ENCODE results near the gene GEMIN5.
A peak's percentile ranks its signal among the peaks of the same experiment; 100 is the strongest.
"Not testable (repeated sequence)": the region's sequence is repeated elsewhere in the genome, so short reads cannot be mapped to it uniquely, and the experiment has no call there.

Gene GEMIN5

DNA sequence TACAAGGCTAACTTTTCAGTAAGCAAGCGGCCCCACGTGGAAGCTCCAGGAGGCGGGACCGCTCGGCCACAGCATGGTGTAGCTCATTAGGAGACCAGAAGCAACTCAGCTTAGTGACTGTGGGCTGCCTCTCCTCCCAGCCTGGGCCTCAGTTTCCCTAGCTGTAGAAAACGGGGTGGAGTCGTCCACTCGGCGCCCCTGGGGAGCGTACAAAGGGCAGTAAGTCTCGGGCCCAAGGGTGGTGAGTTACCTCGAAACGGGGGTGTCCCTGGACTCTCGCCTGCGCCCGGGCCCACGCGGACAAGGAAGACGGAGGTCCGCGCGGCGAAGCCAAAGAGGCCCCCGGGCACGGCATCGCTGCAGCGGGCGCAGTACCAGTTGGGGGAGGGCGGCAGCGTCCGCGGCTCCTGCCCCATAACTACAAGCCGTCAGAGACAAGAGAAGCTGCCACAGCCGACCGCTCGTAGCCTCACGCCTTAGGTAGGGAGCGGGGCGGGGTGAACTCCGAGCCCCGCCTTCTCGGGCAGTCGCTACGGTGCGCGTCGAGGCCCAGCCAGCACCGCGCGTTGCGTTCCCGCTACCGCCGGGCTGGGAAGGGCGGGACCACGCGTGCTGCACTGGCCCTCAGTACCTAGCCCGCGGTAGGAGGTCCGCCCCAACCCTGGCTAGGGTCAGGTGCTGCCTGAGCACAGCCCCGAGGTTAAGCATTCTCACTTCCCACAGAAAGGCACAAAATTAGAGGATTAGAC is at the start of gene GEMIN5:
Gene GEMIN5 (minus strand): TSS at position 494 of the 749 bp plus-strand sequence. CDS start 78 bp downstream, at position 416.
- Histone ChIP-seq H3K9me3 (ENCODE audit: control insufficient read depth, insufficient read depth, low read length) (no peaks in the 10 kb centered on the region), H3K36me3 (ENCODE audit: insufficient read depth, low read length) (peaks cover 11% of the 10 kb centered on the region), H3K9ac (ENCODE audit: low read depth, low read length) (peak within 1 kb of the TSS; percentile 59), H3K4me1 (ENCODE audit: insufficient read depth, low read length) (peaks cover 3% of the 10 kb centered on the region)

GRCh38 chr5:154986151-154986550 is 48.1 kb upstream of the GEMIN5 start:
- H3K36me3 ChIP-seq (ENCODE audit: insufficient read depth, low read length) = no peaks in the 10 kb centered on the region
- no peaks in the 10 kb centered on the region for H3K4me1 ChIP-seq (ENCODE audit: insufficient read depth, low read length)
- no peaks in the 10 kb centered on the region for H3K9me3 ChIP-seq (ENCODE audit: control insufficient read depth, insufficient read depth, low read length)
- H3K9ac ChIP-seq (ENCODE audit: low read depth, low read length) = no peak overlapping the region

DNA sequence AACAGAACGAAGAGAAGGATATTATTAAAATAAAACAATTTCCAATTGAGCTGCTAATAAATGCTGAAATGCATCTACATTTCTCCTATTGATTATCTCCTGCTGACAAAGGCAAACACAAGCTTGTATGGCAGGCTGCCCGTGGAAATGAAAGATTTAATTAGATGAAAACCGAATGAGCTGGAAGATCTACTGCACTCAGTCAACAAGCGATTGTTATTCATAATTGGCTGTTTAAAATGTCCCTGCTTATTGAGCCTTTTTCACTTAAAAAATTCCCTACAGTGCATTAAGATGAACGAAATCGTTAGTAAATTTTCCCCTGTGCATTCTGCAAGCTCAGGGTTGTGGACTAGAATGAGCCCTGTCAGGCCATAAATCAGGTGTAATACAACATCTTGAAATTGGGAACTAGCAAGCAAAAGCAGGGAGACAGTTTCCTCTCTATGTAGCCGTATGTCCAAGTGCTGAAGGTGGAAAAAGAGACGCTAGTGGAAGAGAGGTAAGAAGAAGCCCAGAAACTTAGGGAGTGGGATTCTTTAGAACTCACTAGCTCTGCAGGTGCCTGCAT is 47.0 kb upstream of the GEMIN5 start:
- H3K36me3 ChIP-seq (ENCODE audit: insufficient read depth, low read length) = no peaks in the 10 kb centered on the region; the same call in 1 of the 2 replicates
- no peak overlapping the region for H3K9ac ChIP-seq (ENCODE audit: low read depth, low read length)
- H3K4me1 ChIP-seq (ENCODE audit: insufficient read depth, low read length) = no peaks in the 10 kb centered on the region
- no peaks in the 10 kb centered on the region for H3K9me3 ChIP-seq (ENCODE audit: control insufficient read depth, insufficient read depth, low read length)

DNA sequence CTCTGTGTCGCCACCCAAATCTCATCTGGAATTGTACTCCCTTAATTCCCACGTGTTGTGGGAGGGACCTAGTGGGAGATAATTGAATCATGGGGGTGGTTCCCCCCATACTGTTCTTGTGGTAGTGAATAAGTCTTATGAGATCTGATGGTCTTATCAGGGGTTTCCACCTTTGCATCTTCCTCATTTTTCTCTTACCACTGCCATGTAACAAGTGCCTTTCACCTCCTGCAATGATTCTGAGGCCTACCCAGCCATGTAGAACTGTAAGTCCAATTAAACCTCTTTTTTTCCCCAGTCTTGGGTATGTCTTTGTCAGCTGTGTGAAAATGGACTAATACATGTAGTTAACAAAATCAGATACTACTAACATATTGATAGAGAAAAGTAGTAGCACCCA is 40.3 kb upstream of the GEMIN5 start:
- H3K36me3 ChIP-seq (ENCODE audit: insufficient read depth, low read length); H3K4me1 ChIP-seq (ENCODE audit: insufficient read depth, low read length); H3K9me3 ChIP-seq (ENCODE audit: control insufficient read depth, insufficient read depth, low read length); H3K9ac ChIP-seq (ENCODE audit: low read depth, low read length): not testable (repeated sequence)

DNA sequence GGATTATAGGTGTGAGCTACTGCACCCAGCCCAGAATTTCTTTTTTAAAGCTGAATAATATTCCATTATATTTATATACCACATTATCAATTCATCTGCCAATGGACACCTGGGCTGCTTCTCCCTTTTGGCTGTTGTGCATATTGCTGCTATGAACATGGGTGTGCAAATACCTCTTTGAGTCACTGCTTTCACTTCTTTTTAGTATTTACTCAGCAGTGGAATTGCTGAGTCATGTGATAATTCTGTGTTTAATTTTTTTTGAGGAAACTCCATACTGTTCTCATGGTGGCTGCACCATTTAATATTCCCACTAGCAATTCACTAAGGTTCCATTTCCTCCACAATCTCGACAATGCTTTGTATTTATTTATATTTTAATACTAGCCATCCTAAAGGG is 39.4 kb upstream of the GEMIN5 start:
- Histone ChIP-seq H3K9ac (ENCODE audit: low read depth, low read length) (no peak overlapping the region), H3K36me3 (ENCODE audit: insufficient read depth, low read length) (no peaks in the 10 kb centered on the region; the same call in 1 of the 2 replicates), H3K9me3 (ENCODE audit: control insufficient read depth, insufficient read depth, low read length) (no peaks in the 10 kb centered on the region), H3K4me1 (ENCODE audit: insufficient read depth, low read length) (no peaks in the 10 kb centered on the region)

GRCh38 chr5:154976082-154976481 is 38.1 kb upstream of the GEMIN5 start:
- H3K4me1 ChIP-seq (ENCODE audit: insufficient read depth, low read length); H3K9me3 ChIP-seq (ENCODE audit: control insufficient read depth, insufficient read depth, low read length); H3K9ac ChIP-seq (ENCODE audit: low read depth, low read length); H3K36me3 ChIP-seq (ENCODE audit: insufficient read depth, low read length): not testable (repeated sequence)

GRCh38 chr5:154972476-154973080 is 34.6 kb upstream of the GEMIN5 start:
- no peaks in the 10 kb centered on the region for H3K9me3 ChIP-seq (ENCODE audit: control insufficient read depth, insufficient read depth, low read length)
- H3K36me3 ChIP-seq (ENCODE audit: insufficient read depth, low read length) = no peaks in the 10 kb centered on the region; the same call in 1 of the 2 replicates
- no peaks in the 10 kb centered on the region for H3K4me1 ChIP-seq (ENCODE audit: insufficient read depth, low read length)
- no peak overlapping the region for H3K9ac ChIP-seq (ENCODE audit: low read depth, low read length)

DNA sequence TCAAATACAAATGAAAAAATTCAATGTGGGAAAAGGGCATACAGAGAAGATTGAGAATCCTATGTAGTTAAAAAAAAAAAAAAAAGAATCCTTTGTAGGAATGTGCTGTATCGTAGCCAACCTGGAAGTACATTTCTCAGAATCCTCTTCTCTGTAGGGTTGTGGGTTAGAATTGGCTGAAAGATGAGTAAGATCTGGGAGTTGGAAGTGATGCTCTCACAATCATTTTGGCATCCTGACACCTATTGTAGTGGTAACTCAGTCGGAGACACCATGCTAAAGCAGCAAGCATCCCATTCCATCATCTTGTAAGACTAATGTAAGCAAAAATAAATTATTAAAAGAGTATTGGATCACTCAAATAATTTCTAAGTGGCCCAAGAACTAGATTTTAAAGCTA is 33.5 kb upstream of the GEMIN5 start:
- Histone ChIP-seq H3K4me1 (ENCODE audit: insufficient read depth, low read length) (no peaks in the 10 kb centered on the region), H3K36me3 (ENCODE audit: insufficient read depth, low read length) (no peaks in the 10 kb centered on the region; the same call in 1 of the 2 replicates), H3K9ac (ENCODE audit: low read depth, low read length) (no peak overlapping the region), H3K9me3 (ENCODE audit: control insufficient read depth, insufficient read depth, low read length) (no peaks in the 10 kb centered on the region)

GRCh38 chr5:154970759-154971158 is 32.7 kb upstream of the GEMIN5 start:
- H3K36me3 ChIP-seq (ENCODE audit: insufficient read depth, low read length) = no peaks in the 10 kb centered on the region; the same call in 1 of the 2 replicates
- H3K4me1 ChIP-seq (ENCODE audit: insufficient read depth, low read length) = no peaks in the 10 kb centered on the region
- no peaks in the 10 kb centered on the region for H3K9me3 ChIP-seq (ENCODE audit: control insufficient read depth, insufficient read depth, low read length)
- no peak overlapping the region for H3K9ac ChIP-seq (ENCODE audit: low read depth, low read length)

DNA sequence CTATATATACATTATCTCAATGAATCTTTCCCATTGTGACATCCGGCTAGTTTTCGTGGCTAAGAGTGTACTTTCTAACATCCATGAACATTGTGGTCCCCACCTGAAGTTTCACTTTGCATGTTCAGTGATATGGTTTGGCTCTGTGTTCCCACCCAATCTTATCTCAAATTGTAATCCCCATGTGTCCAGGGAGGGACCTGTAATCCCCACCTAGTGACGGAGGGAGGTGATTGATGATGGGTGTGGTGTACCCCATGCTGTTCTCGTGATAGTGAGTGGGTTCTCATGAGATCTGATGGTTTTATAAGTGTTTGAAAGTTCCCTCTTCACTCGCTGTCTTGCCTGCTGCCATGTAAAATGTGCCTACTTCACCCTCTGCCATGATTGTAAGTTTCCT is 30.9 kb upstream of the GEMIN5 start:
- Histone ChIP-seq H3K9me3 (ENCODE audit: control insufficient read depth, insufficient read depth, low read length) (no peaks in the 10 kb centered on the region), H3K9ac (ENCODE audit: low read depth, low read length) (no peak overlapping the region), H3K36me3 (ENCODE audit: insufficient read depth, low read length) (no peaks in the 10 kb centered on the region; the same call in 1 of the 2 replicates), H3K4me1 (ENCODE audit: insufficient read depth, low read length) (no peaks in the 10 kb centered on the region)

GRCh38 chr5:154967421-154968024 is 29.5 kb upstream of the GEMIN5 start:
- Histone ChIP-seq H3K4me1 (ENCODE audit: insufficient read depth, low read length) (no peaks in the 10 kb centered on the region), H3K36me3 (ENCODE audit: insufficient read depth, low read length) (no peaks in the 10 kb centered on the region; the same call in 1 of the 2 replicates), H3K9ac (ENCODE audit: low read depth, low read length) (no peak overlapping the region)

GRCh38 chr5:154966874-154967273 is 28.9 kb upstream of the GEMIN5 start:
- no peaks in the 10 kb centered on the region for H3K9me3 ChIP-seq (ENCODE audit: control insufficient read depth, insufficient read depth, low read length)
- H3K4me1 ChIP-seq (ENCODE audit: insufficient read depth, low read length) = no peaks in the 10 kb centered on the region
- no peak overlapping the region for H3K9ac ChIP-seq (ENCODE audit: low read depth, low read length)
- H3K36me3 ChIP-seq (ENCODE audit: insufficient read depth, low read length) = no peaks in the 10 kb centered on the region; the same call in 1 of the 2 replicates

More at GRCh38 chr5:154967421-154968024, 29.5 kb upstream of the GEMIN5 start:
- no peaks in the 10 kb centered on the region for H3K9me3 ChIP-seq (ENCODE audit: control insufficient read depth, insufficient read depth, low read length)

GRCh38 chr5:154966081-154966841 is 28.2 kb upstream of the GEMIN5 start:
- Histone ChIP-seq H3K4me1 (ENCODE audit: insufficient read depth, low read length) (no peaks in the 10 kb centered on the region), H3K9ac (ENCODE audit: low read depth, low read length) (no peak overlapping the region), H3K36me3 (ENCODE audit: insufficient read depth, low read length) (no peaks in the 10 kb centered on the region; the same call in 1 of the 2 replicates), H3K9me3 (ENCODE audit: control insufficient read depth, insufficient read depth, low read length) (no peaks in the 10 kb centered on the region)

- peaks cover 3% of the 10 kb centered on the region; the same call in 1 of the 2 replicates for H3K36me3 ChIP-seq (ENCODE audit: insufficient read depth, low read length)
- no peak overlapping the region for H3K9ac ChIP-seq (ENCODE audit: low read depth, low read length)
- no peaks in the 10 kb centered on the region for H3K9me3 ChIP-seq (ENCODE audit: control insufficient read depth, insufficient read depth, low read length)
- H3K4me1 ChIP-seq (ENCODE audit: insufficient read depth, low read length) = no peaks in the 10 kb centered on the region
These were observed 24.5 kb upstream of the GEMIN5 start for GRCh38 chr5:154962494-154962893.
